IMR-90 (cell line): Measurements from ENCODE around the gene GNB5. TPM values are rescaled to one million over a fixed set of nuclear protein-coding genes. Genes with fewer than 3 reads are reported as not detected.

ENCODE experiments used
- ATAC-seq: fragments of 200-7000 bp; cut with Tn5 transposase; 2 replicates; pipeline ENCODE4 v1.9.1; 2020; ENCODE audit warnings: low read depth, mild to moderate bottlenecking, moderate library complexity
- BruUV-seq: library from RNA; stranded (reverse); fragments of 400-500 nt; replicated peaks from 2 replicates; lab custom pipeline; 2021; lab: Mats Ljungman, UMichigan
- CTCF ChIA-PET: fragments of 300-600 bp; formaldehyde crosslinking; extraction: SDS; loops from one replicate; lab custom pipeline; 2021; ENCODE audit warnings: antibody characterized with exemption; lab: Yijun Ruan, JAX
- POLR2A ChIA-PET: fragments of 300-600 bp; sonication (Branson Sonifier 250); formaldehyde crosslinking; loops from one replicate; lab custom pipeline; 2022; ENCODE audit warnings: antibody characterized with exemption; ENCODE audit not compliant: unreplicated experiment; lab: Charles Lee
- DNase-seq: peaks from one replicate; pipeline ENCODE4 v3.0.0; 2013
- H2AFZ ChIP-seq: replicated peaks from 2 replicates; pipeline ENCODE3; 2013; ENCODE audit warnings: low read length, mild to moderate bottlenecking; ENCODE audit not compliant: poor library complexity
- H2AK5ac ChIP-seq: 2 replicates; pipeline ENCODE4 v1.6.1; 2013; ENCODE audit warnings: low read depth, low read length, inconsistent platforms
- H2AK9ac ChIP-seq: replicated peaks from 2 replicates; pipeline ENCODE3; 2013; ENCODE audit warnings: mild to moderate bottlenecking, low read depth, low read length, moderate library complexity; ENCODE audit not compliant: poor library complexity
- H2BK120ac ChIP-seq: 2 replicates; pipeline ENCODE4 v1.6.1; 2013; ENCODE audit warnings: low read depth, low read length, inconsistent platforms
- H2BK15ac ChIP-seq: 3 replicates; pipeline ENCODE4 v1.6.1; 2013; ENCODE audit warnings: low read depth, low read length, inconsistent platforms
- H2BK20ac ChIP-seq: 2 replicates; pipeline ENCODE4 v1.6.1; 2013; ENCODE audit warnings: low read depth, mild to moderate bottlenecking, inconsistent platforms, low read length, moderate library complexity
- H2BK5ac ChIP-seq: 2 replicates; pipeline ENCODE4 v1.6.1; 2013; ENCODE audit warnings: mild to moderate bottlenecking, low read depth, low read length, inconsistent platforms; ENCODE audit not compliant: poor library complexity, severe bottlenecking
- H3K14ac ChIP-seq: replicated peaks from 2 replicates; pipeline ENCODE4 v1.6.1; 2013; ENCODE audit warnings: low read depth, low read length, inconsistent platforms
- H3K18ac ChIP-seq: 2 replicates; pipeline ENCODE4 v1.6.1; 2013; ENCODE audit warnings: low read depth, low read length, control low read depth
- H3K23ac ChIP-seq: 2 replicates; pipeline ENCODE4 v1.6.1; 2013; ENCODE audit warnings: low read depth, low read length, inconsistent platforms
- H3K27ac ChIP-seq: 2 replicates; pipeline ENCODE4 v1.5.1; 2013; ENCODE audit warnings: mild to moderate bottlenecking, control low read depth, low read length; ENCODE audit not compliant: insufficient read depth
- H3K27me3 ChIP-seq: 2 replicates; pipeline ENCODE4 v1.6.1; 2013; ENCODE audit warnings: low read length; ENCODE audit not compliant: control insufficient read depth, insufficient read depth
- H3K36me3 ChIP-seq: 2 replicates; pipeline ENCODE4 v1.6.1; 2013; ENCODE audit warnings: low read length, mixed read lengths; ENCODE audit not compliant: control insufficient read depth, insufficient read depth
- H3K4ac ChIP-seq: 2 replicates; pipeline ENCODE4 v1.6.1; 2013; ENCODE audit warnings: low read depth, low read length, inconsistent platforms
- H3K4me1 ChIP-seq: 2 replicates; pipeline ENCODE4 v1.6.1; 2013; ENCODE audit warnings: low read length, mixed read lengths; ENCODE audit not compliant: control insufficient read depth, insufficient read depth
- H3K4me2 ChIP-seq: 2 replicates; pipeline ENCODE4 v1.6.1; 2013; ENCODE audit warnings: low read depth, mild to moderate bottlenecking, control low read depth, low read length, moderate library complexity
- H3K4me3 ChIP-seq: 2 replicates; pipeline ENCODE4 v1.5.1; 2013; ENCODE audit warnings: low read depth, mild to moderate bottlenecking, control low read depth, low read length, moderate library complexity; ENCODE audit not compliant: insufficient read depth
- H3K56ac ChIP-seq: 2 replicates; pipeline ENCODE4 v1.6.1; 2013; ENCODE audit warnings: low read length, inconsistent platforms; ENCODE audit not compliant: insufficient read depth; ENCODE audit errors: extremely low read depth
- H3K79me1 ChIP-seq, 2 experiments: 2 replicates each; pipeline ENCODE4 v1.6.1; 2013; ENCODE audit warnings: low read length in 2 of 2, inconsistent platforms in 1 of 2, low read depth in 1 of 2
- H3K9ac ChIP-seq: 2 replicates; pipeline ENCODE4 v1.6.1; 2013; ENCODE audit warnings: low read depth, low read length, control low read depth
- H3K9me1 ChIP-seq: 2 replicates; pipeline ENCODE4 v1.6.1; 2013; ENCODE audit warnings: low read length, inconsistent platforms; ENCODE audit not compliant: insufficient read depth
- H3K9me3 ChIP-seq: 2 replicates; pipeline ENCODE4 v1.6.1; 2013; ENCODE audit warnings: low read length; ENCODE audit not compliant: control insufficient read depth, insufficient read depth
- H4K20me1 ChIP-seq: 2 replicates; pipeline ENCODE4 v1.6.1; 2013; ENCODE audit warnings: low read length, inconsistent platforms; ENCODE audit not compliant: insufficient read depth
- H4K5ac ChIP-seq: 2 replicates; pipeline ENCODE4 v1.6.1; 2013; ENCODE audit warnings: mild to moderate bottlenecking, low read depth, low read length, control low read depth
- H4K8ac ChIP-seq, 2 experiments: 2 replicates each; pipeline ENCODE4 v1.6.1; 2013; ENCODE audit warnings: low read depth in 2 of 2, low read length in 2 of 2, control low read depth in 1 of 2, inconsistent platforms in 1 of 2
- H4K91ac ChIP-seq: 2 replicates; pipeline ENCODE4 v1.6.1; 2013; ENCODE audit warnings: low read depth, low read length, inconsistent platforms; ENCODE audit not compliant: insufficient read depth
- BHLHE40 ChIP-seq: fragments of 150-350 bp; IDR thresholded peaks from 2 replicates; pipeline ENCODE4 v1.6.1; 2016; ENCODE audit warnings: mild to moderate bottlenecking, low read depth, low read length
- CEBPB ChIP-seq: IDR thresholded peaks from 2 replicates; pipeline ENCODE4 v1.6.1; 2012; ENCODE audit warnings: low read depth, low read length, improper control_type of control experiment
- CHD1 ChIP-seq: IDR thresholded peaks from 2 replicates; pipeline ENCODE4 v1.6.1; 2012; ENCODE audit warnings: low read depth, low read length, improper control_type of control experiment
- FOS ChIP-seq: fragments of 150-350 bp; IDR thresholded peaks from 2 replicates; pipeline ENCODE4 v1.6.1; 2016; ENCODE audit warnings: low read depth, low read length
- MAFK ChIP-seq: IDR thresholded peaks from 2 replicates; pipeline ENCODE4 v1.6.1; 2012; ENCODE audit warnings: low read depth, low read length, improper control_type of control experiment
- MAZ ChIP-seq: IDR thresholded peaks from 2 replicates; pipeline ENCODE4 v1.6.1; 2012; ENCODE audit warnings: low read depth, mild to moderate bottlenecking, low read length, improper control_type of control experiment, moderate library complexity, borderline replicate concordance
- MXI1 ChIP-seq: IDR thresholded peaks from 2 replicates; pipeline ENCODE4 v1.6.1; 2012; ENCODE audit warnings: low read depth, mild to moderate bottlenecking, low read length, moderate library complexity, borderline replicate concordance
- NFE2L2 ChIP-seq: fragments of 150-350 bp; IDR thresholded peaks from 2 replicates; pipeline ENCODE4 v1.6.1; 2016; ENCODE audit warnings: low read depth, mild to moderate bottlenecking, low read length
- POLR2A ChIP-seq: IDR thresholded peaks from 2 replicates; pipeline ENCODE4 v1.6.1; 2012; ENCODE audit warnings: mild to moderate bottlenecking, low read depth, low read length
- RAD21 ChIP-seq: IDR thresholded peaks from 2 replicates; pipeline ENCODE4 v1.6.1; 2012; ENCODE audit warnings: low read length, improper control_type of control experiment
- RCOR1 ChIP-seq: IDR thresholded peaks from 2 replicates; pipeline ENCODE4 v1.6.1; 2012; ENCODE audit warnings: mild to moderate bottlenecking, low read length, improper control_type of control experiment; ENCODE audit not compliant: insufficient replicate concordance
- RFX5 ChIP-seq: IDR thresholded peaks from 2 replicates; pipeline ENCODE4 v1.8.0; 2012; ENCODE audit warnings: low read depth, mild to moderate bottlenecking, low read length, moderate library complexity
- SMC3 ChIP-seq: fragments of 150-350 bp; IDR thresholded peaks from 2 replicates; pipeline ENCODE4 v1.6.1; 2016; ENCODE audit warnings: low read depth, mild to moderate bottlenecking, antibody characterized with exemption, low read length, moderate library complexity
- WGBS, 2 experiments: methylation state at CpG; one replicate each; pipeline versions ENCODE4 v1.1.5 to v1.1.7; 2013; ENCODE audit warnings: missing lambda C conversion rate in 2 of 2; ENCODE audit not compliant: insufficient read length in 1 of 2; ENCODE audit errors: extremely low coverage in 2 of 2; 5-methylcytosine and 5-hydroxymethylcytosine counted together
- dilution Hi-C: fragments of 300-500 bp; cut with HindIII; formaldehyde crosslinking; loops from one replicate; pipeline ENCODE4 v1.14.3; 2018; ENCODE audit warnings: low sequenced_read_pairs; ENCODE audit not compliant: unreplicated experiment
- in situ Hi-C: fragments of 300-500 bp; cut with MboI; formaldehyde crosslinking; loops from 3 replicates; pipeline ENCODE4 v1.14.3; 2019; ENCODE audit warnings: low sequenced_read_pairs, inconsistent platforms, mixed read lengths
- intact Hi-C: fragments of 100-400 bp; cut with micrococcal nuclease; formaldehyde crosslinking; loops from 2 replicates; pipeline ENCODE4 v1.10.0; 2022
- polyA plus RNA-seq, 3 experiments: library from polyadenylated mRNA; depleted of rRNA; stranded (reverse); fragments of >200 nt; gene quantifications; 2 replicates each; pipeline ENCODE4 v1.2.3, GENCODE V29; 2012; ENCODE audit warnings: low replicate concordance in 1 of 3
- total RNA-seq: library from RNA; depleted of rRNA; stranded (reverse); fragments of >200 nt; gene quantifications from 2 replicates; pipeline ENCODE4 v1.2.3, GENCODE V29; 2012
- TF ChIP-seq, protein P1 (sequence below): conservative IDR thresholded peaks from 2 replicates; pipeline ENCODE4 v1.5.1; 2012; ENCODE audit warnings: mild to moderate bottlenecking, low read depth, low read length, improper control_type of control experiment
- TF ChIP-seq, protein P2 (sequence below): fragments of 150-350 bp; IDR thresholded peaks from 2 replicates; pipeline ENCODE4 v1.6.1; 2017; ENCODE audit warnings: mild to moderate bottlenecking, antibody characterized with exemption, low read length, low read depth
- TF ChIP-seq, protein P3 (sequence below): fragments of 150-350 bp; IDR thresholded peaks from 2 replicates; pipeline ENCODE4 v1.6.1; 2016; ENCODE audit warnings: low read depth, mild to moderate bottlenecking, low read length, moderate library complexity, borderline replicate concordance

GNB5 gene
- total and polyA plus RNA-seq, 2 of the 4 experiments (the other 2 are of a cell fraction): 27.7 to 33.2 TPM

DNA sequence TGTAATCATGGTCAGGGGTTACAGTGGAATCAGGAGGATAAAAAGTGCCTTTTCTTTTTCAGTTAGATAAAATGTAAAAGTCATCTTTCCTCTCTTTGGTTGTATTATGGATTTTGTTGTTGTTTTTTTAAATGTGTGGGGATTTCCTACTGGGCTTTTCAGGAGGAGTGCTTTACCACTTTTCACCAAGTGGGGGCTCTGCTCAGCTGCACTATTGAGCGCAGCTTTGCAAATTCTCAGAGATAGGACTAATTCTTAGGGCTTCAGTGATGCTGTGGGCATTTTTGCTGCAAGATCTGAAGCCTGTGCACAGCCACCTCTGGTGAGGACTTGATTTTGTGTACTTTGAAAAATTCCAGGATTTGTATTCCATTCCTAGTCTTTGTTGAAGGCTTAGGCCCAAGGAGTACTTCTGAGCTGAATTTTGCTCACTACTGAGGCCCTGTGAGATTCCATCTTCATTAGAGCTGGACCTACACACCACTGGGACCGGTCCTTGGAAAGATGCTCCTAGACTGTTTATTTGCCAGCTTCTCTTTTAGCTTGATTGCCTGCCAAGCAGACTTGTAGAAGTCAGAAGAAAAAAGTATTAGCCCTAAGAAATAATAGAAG, 7.5 kb downstream of the GNB5 start:
- no peak overlapping the region for H4K8ac ChIP-seq
- no peak overlapping the region for H2BK5ac ChIP-seq
- peaks cover 2 to 5% of the 10 kb centered on the region in 2 experiments; a peak in 3 of 4 replicates for H3K79me1 ChIP-seq
- H2AFZ ChIP-seq: no peak overlapping the region
- no peak overlapping the region for H3K27ac ChIP-seq
- no peak overlapping the region for H3K23ac ChIP-seq
- no peak overlapping the region for H3K4me3 ChIP-seq
- TF ChIP-seq MXI1 (no peak), POLR2A (no peak), FOS (no peak), MAFK (no peak), RAD21 (peak; percentile 69), MAZ (no peak), CHD1 (no peak), RCOR1 (no peak), CEBPB (no peak), BHLHE40 (no peak), RFX5 (no peak), SMC3 (peak; percentile 66), NFE2L2 (no peak)
- TF ChIP-seq, protein P1, sequence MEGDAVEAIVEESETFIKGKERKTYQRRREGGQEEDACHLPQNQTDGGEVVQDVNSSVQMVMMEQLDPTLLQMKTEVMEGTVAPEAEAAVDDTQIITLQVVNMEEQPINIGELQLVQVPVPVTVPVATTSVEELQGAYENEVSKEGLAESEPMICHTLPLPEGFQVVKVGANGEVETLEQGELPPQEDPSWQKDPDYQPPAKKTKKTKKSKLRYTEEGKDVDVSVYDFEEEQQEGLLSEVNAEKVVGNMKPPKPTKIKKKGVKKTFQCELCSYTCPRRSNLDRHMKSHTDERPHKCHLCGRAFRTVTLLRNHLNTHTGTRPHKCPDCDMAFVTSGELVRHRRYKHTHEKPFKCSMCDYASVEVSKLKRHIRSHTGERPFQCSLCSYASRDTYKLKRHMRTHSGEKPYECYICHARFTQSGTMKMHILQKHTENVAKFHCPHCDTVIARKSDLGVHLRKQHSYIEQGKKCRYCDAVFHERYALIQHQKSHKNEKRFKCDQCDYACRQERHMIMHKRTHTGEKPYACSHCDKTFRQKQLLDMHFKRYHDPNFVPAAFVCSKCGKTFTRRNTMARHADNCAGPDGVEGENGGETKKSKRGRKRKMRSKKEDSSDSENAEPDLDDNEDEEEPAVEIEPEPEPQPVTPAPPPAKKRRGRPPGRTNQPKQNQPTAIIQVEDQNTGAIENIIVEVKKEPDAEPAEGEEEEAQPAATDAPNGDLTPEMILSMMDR: peak; percentile 71
- TF ChIP-seq, protein P2, sequence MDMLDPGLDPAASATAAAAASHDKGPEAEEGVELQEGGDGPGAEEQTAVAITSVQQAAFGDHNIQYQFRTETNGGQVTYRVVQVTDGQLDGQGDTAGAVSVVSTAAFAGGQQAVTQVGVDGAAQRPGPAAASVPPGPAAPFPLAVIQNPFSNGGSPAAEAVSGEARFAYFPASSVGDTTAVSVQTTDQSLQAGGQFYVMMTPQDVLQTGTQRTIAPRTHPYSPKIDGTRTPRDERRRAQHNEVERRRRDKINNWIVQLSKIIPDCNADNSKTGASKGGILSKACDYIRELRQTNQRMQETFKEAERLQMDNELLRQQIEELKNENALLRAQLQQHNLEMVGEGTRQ: no peak
- TF ChIP-seq, protein P3, sequence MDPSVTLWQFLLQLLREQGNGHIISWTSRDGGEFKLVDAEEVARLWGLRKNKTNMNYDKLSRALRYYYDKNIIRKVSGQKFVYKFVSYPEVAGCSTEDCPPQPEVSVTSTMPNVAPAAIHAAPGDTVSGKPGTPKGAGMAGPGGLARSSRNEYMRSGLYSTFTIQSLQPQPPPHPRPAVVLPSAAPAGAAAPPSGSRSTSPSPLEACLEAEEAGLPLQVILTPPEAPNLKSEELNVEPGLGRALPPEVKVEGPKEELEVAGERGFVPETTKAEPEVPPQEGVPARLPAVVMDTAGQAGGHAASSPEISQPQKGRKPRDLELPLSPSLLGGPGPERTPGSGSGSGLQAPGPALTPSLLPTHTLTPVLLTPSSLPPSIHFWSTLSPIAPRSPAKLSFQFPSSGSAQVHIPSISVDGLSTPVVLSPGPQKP: no peak
- CTCF ChIA-PET: interaction anchor here (1.0 to 2.3 kb wide), 5 partner anchors 10 to 44 kb away, joined by 3 to 8 read pairs (median 5); no protein-coding TSS in a partner anchor
- intact Hi-C loops (loop anchor here (2.0 to 5.0 kb wide), 2 partner anchors 43 to 554 kb away; no protein-coding TSS in a partner anchor), in situ Hi-C loops (no loop called here), dilution Hi-C loops (no loop called here)
- POLR2A ChIA-PET: no interaction called here
- H3K18ac ChIP-seq: no peak overlapping the region
- H2BK15ac ChIP-seq: no peak overlapping the region
- H4K91ac ChIP-seq: no peak overlapping the region
- no CpG with 5 or more reads among the region's 2 CpGs for WGBS, 2 experiments
- no peak for ATAC-seq
- DNase-seq: peak; percentile 39
- no peak overlapping the region for H2BK20ac ChIP-seq
- H3K36me3 ChIP-seq: no peaks in the 10 kb centered on the region
- BruUV-seq: no TSS peak
- no peak overlapping the region for H3K56ac ChIP-seq
- H3K27me3 ChIP-seq: no peaks in the 10 kb centered on the region; the same call in 1 of the 2 replicates
- H3K9ac ChIP-seq: no peak overlapping the region
- no peaks in the 10 kb centered on the region for H4K20me1 ChIP-seq
- H3K4me2 ChIP-seq: no peak overlapping the region
- H3K4ac ChIP-seq: no peak overlapping the region
- peak overlapping the region; percentile 60 for H2AK9ac ChIP-seq
- no peak overlapping the region for H4K5ac ChIP-seq
- peaks cover 1% of the 10 kb centered on the region; the same call in 1 of the 2 replicates for H3K4me1 ChIP-seq
- H3K14ac ChIP-seq: no peak overlapping the region
- H2AK5ac ChIP-seq: no peak overlapping the region
- no peaks in the 10 kb centered on the region for H3K9me1 ChIP-seq
- H2BK120ac ChIP-seq: no peak overlapping the region
- H3K9me3 ChIP-seq: no peaks in the 10 kb centered on the region
